NCI-H2081 (cell line): Measurements from ENCODE around the gene CLEC17A.

Experiments
- DNase-seq, 2 experiments: peaks; one replicate each; lab custom pipeline; 2025; lab: John Stamatoyannopoulos, UW

The CLEC17A gene

DNA sequence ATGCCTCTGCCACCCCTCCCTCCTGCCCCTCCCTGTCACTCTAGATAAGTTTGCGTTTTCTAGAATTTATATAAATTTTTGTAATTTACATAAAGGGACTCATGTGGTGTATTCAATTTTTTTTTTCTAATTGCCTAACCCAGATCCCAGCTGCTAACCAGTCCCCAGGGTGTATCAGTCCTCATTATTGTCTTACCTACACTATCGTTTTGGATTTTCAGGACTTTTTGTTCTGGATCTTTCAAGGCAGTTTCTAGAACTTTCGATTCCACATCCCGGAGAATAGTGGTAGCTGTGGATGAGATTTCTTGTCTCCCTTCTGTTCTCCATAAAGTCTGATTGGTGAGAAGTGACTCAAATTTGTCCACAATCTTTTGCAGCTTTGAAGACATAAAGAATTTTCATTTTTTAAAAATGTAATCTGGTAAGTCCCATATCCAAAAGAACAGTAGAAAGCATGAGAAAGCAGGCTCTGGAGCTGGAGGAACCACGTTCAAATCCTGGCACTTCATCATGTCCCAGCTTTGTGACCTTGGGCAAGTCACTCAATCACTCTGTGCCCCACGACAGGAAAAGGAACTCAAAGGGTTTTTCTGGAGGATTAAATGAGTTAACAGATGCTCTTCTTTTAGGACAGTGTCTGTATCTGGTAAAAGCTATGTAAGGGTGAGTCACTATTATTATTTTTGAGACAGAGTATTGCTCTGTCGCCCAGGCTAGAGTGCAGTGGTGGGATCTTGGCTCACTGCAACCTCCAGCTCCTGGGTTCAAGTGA is 72.1 kb downstream of the CLEC17A start:
- no peak for DNase-seq

DNA sequence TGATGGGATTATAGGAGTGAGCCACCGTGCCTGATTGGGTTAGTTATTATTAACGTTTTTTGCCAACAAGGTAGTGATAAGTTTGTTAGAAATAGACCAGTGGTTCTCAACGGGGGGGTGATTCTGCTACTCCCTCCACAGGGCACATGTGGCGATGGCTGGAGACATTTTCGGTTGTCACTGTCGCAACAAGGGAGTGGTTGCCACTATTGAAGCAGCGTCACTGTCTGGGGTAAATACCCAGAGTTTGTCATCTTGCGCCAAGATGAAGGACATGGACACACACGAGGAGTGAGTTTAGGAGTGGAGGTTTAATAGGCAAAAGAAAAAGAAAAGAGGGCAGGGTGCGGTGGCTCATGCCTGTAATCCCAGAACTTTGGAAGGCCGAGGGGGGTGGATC is 72.8 kb downstream of the CLEC17A start:
- DNase-seq, result no peak

DNA sequence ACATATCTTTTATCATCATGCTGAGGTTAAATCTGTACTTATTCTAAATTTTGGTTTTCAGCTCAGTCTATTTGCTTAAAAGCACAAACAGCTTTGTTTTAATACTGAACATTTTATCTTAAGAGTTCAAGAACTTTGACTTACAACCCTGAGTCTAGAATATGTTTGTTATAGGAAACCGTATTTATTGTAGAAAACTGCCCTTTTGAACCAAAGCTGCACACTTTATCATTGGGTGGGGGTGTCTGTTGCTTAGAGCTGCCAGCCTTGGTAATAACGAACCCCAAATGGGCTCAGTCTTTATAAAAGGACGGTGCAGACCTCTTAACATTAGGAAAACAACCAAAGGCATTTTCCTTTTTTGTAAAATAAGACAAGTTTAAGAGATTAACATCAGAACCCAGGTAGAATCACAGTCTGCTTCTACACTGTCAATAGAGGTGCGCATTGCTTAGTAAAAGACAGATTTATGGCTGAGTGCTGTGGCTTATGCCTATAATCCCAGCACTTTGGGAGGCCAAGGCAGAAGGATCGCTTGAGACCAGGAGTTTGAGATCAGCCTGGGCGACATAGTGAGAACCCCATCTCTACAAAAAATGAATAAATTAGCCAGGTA is 77.1 kb downstream of the CLEC17A start:
- DNase-seq, result no peak

DNA sequence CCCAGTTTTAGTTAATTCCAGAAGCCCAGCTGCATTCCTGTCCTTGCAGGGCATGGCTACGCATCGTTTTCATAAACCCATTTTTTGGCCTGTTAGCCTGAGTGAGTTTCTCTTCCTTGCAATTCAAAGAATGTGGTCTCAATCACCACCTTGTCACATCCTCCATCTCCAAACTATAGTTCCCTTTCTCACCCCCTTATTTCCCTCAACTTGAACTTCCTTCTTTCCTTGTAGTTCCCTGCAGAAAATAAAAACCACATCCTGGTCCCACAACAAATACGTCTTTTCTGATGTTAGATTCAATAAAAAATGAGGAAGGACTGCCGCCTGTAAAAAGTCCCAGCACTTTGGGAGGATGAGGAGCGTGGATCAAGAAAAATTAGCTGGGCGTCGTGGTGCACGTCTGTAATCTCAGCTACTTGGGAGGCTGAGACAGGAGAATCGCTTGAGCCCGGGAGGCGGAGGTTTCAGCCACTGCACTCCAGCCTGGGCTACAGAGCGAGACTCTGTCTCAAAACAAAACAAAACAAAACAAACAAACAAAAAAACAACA is 78.6 kb downstream of the CLEC17A start:
- no peak for DNase-seq
